Ovary (tissue), 3 donors: ENCODE measurements around the gene MMP1.

Experiments used
- POLR2A ChIP-seq: fragments of 450-650 bp; IDR thresholded peaks from one replicate; pipeline ENCODE4 v1.6.1; 2017; ENCODE audit warnings: antibody characterized with exemption, mild to moderate bottlenecking, moderate library complexity
- TF ChIP-seq, protein P1 (sequence below), 3 donors: fragments of 450-650 bp in 2 of 3; fragments of 200-600 bp in 1 of 3; IDR thresholded peaks; one replicate each; pipeline versions ENCODE4 v1.5.1 to v1.8.0; 2016 to 2022; ENCODE audit warnings: antibody characterized with exemption in 3 of 3, mild to moderate bottlenecking in 1 of 3
- donor health status: DM: no; HTN: no; CAD: no.

DNA sequence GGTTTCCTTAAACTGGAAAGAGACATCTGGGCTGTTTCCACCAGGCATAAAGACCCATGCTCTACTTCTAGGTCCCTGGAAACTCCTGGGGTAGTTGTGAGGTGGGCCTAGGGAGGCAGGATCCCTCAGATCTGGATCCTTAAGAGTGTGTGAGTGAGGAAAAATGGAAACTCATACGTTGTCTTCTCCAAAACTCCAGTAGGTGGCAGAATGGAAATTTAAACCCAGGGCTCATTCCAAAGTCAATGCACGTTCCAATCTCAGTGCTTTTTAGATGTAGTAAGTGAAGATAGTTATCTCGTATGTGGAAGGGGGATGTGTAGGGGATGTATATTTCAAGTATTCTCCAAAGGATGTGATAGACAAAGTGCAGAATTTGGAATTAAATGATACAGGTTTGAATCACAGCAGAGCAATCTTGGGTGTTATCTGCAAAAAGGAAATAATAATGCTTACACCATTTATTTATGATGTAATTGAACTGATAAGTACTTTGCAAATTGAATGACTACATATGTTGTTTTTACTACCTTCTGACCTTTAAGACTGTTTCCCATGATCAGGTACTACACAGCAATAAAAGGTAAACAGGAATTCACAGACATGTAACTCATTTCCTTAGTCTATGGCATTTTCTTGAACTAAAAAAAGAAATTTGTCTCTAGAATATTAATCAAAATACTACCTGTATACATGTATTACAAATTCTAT lies 13.1 kb upstream of the MMP1 start:
- TF ChIP-seq, protein P1, sequence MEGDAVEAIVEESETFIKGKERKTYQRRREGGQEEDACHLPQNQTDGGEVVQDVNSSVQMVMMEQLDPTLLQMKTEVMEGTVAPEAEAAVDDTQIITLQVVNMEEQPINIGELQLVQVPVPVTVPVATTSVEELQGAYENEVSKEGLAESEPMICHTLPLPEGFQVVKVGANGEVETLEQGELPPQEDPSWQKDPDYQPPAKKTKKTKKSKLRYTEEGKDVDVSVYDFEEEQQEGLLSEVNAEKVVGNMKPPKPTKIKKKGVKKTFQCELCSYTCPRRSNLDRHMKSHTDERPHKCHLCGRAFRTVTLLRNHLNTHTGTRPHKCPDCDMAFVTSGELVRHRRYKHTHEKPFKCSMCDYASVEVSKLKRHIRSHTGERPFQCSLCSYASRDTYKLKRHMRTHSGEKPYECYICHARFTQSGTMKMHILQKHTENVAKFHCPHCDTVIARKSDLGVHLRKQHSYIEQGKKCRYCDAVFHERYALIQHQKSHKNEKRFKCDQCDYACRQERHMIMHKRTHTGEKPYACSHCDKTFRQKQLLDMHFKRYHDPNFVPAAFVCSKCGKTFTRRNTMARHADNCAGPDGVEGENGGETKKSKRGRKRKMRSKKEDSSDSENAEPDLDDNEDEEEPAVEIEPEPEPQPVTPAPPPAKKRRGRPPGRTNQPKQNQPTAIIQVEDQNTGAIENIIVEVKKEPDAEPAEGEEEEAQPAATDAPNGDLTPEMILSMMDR (IDR thresholded peaks at IDR 0.05): no peak
- no peak for TF ChIP-seq POLR2A
